Tibial nerve (tissue), 4 donors: Measurements from ENCODE around the gene ADAMTS4. TPM values are rescaled to one million over a fixed set of nuclear protein-coding genes. Genes with fewer than 3 reads are reported as not detected.

Source experiments
- DNase-seq, 2 donors: peaks; one replicate each; pipeline ENCODE4 v3.0.0-alpha.2; 2019; ENCODE audit warnings: low spot score in 2 of 2
- H3K27ac ChIP-seq, 4 donors: fragments of 200-600 bp; sonication (generic) in 3 of 4; one replicate each; pipeline ENCODE4 v1.5.1; 2017 to 2019; ENCODE audit warnings: mild to moderate bottlenecking in 1 of 4
- H3K27me3 ChIP-seq, 2 donors: fragments of 200-600 bp; sonication (generic) in 1 of 2; one replicate each; pipeline versions ENCODE4 v1.5.1 to v1.6.0; 2017 to 2019
- H3K36me3 ChIP-seq, 3 donors: fragments of 200-600 bp; sonication (generic); one replicate each; pipeline ENCODE4 v1.5.1; 2018 to 2019
- H3K4me1 ChIP-seq, 4 donors: fragments of 200-600 bp; sonication (generic) in 3 of 4; one replicate each; pipeline ENCODE4 v1.5.1; 2017 to 2019
- H3K4me3 ChIP-seq, 4 donors: fragments of 200-600 bp; sonication (generic) in 3 of 4; one replicate each; pipeline ENCODE4 v1.5.1; 2017 to 2019; ENCODE audit warnings: mild to moderate bottlenecking in 1 of 4, moderate library complexity in 1 of 4
- H3K9me3 ChIP-seq, 4 donors: fragments of 200-600 bp; sonication (generic) in 3 of 4; one replicate each; pipeline ENCODE4 v1.5.1; 2017 to 2019
- EP300 ChIP-seq, 2 donors: sonication (generic); formaldehyde crosslinking; IDR thresholded peaks; one replicate each; pipeline ENCODE4 v1.6.1; 2017; ENCODE audit warnings: antibody characterized with exemption in 2 of 2, mild to moderate bottlenecking in 1 of 2
- POLR2A ChIP-seq, 2 donors: fragments of 450-650 bp; IDR thresholded peaks; one replicate each; pipeline ENCODE4 v1.6.1; 2017; ENCODE audit warnings: antibody characterized with exemption in 2 of 2, mild to moderate bottlenecking in 2 of 2, moderate library complexity in 2 of 2
- WGBS, 2 donors: methylation state at CpG; one replicate each; pipeline ENCODE4 v1.1.5; 2018; 5-methylcytosine and 5-hydroxymethylcytosine counted together
- total RNA-seq, 4 donors: library from RNA; depleted of rRNA; stranded (reverse); fragments of >200 nt; gene quantifications; one replicate each; pipeline ENCODE4 v1.1.0, GENCODE V29; 2016
- TF ChIP-seq, protein P1 (sequence below), 5 experiments: fragments of 200-600 bp in 3 of 5; fragments of 450-650 bp in 2 of 5; sonication (generic) in 3 of 5; IDR thresholded peaks; one replicate each; pipeline ENCODE4 v1.5.1; 2016 to 2019; ENCODE audit warnings: antibody characterized with exemption in 5 of 5, mild to moderate bottlenecking in 3 of 5, moderate library complexity in 2 of 5

The ADAMTS4 gene
- total RNA-seq, 4 donors from 2014 or later, result 9.0 to 54.9 (median 19.5) TPM

- no peak overlapping the region for H3K27ac ChIP-seq
- H3K9me3 ChIP-seq, result no peaks in the 10 kb centered on the region
- no peak overlapping the region for H3K4me3 ChIP-seq
- no peaks in the 10 kb centered on the region for H3K27me3 ChIP-seq
- DNase-seq, result no peak
- H3K4me1 ChIP-seq, result peaks cover 0 to 59% (median 27%) of the 10 kb centered on the region in 4 donors
- WGBS, 2 donors, result 93% methylated on average over 10 of the region's 10 CpGs
- peaks cover 0 to 50% (median 0%) of the 10 kb centered on the region in 3 donors for H3K36me3 ChIP-seq
- TF ChIP-seq POLR2A (IDR thresholded peaks at IDR 0.05) (no peak), EP300 (IDR thresholded peaks at IDR 0.05) (no peak)
- TF ChIP-seq, protein P1, sequence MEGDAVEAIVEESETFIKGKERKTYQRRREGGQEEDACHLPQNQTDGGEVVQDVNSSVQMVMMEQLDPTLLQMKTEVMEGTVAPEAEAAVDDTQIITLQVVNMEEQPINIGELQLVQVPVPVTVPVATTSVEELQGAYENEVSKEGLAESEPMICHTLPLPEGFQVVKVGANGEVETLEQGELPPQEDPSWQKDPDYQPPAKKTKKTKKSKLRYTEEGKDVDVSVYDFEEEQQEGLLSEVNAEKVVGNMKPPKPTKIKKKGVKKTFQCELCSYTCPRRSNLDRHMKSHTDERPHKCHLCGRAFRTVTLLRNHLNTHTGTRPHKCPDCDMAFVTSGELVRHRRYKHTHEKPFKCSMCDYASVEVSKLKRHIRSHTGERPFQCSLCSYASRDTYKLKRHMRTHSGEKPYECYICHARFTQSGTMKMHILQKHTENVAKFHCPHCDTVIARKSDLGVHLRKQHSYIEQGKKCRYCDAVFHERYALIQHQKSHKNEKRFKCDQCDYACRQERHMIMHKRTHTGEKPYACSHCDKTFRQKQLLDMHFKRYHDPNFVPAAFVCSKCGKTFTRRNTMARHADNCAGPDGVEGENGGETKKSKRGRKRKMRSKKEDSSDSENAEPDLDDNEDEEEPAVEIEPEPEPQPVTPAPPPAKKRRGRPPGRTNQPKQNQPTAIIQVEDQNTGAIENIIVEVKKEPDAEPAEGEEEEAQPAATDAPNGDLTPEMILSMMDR (IDR thresholded peaks at IDR 0.05), result no peak
Observed at GRCh38 chr1:161162806-161163205, 36.0 kb downstream of the ADAMTS4 start.

DNA sequence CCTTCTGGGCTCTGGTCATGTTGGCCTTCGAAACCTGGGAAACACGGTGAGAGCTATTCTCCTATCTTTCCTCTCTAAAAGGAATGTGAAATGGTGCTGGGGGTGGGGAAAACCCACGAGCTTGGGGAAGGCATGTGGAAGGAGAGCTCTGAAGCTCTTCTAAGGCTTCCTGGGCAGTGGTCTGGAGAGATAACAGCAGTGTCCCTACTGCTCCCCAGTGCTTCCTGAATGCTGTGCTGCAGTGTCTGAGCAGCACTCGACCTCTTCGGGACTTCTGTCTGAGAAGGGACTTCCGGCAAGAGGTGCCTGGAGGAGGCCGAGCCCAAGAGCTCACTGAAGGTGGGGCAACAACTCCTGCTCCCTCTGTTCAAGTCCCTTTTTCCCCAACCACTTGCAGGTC, 36.8 kb downstream of the ADAMTS4 start:
- peaks cover 0 to 58% (median 0%) of the 10 kb centered on the region in 3 donors for H3K36me3 ChIP-seq
- TF ChIP-seq, protein P1 (IDR thresholded peaks at IDR 0.05), result no peak
- no peak for TF ChIP-seq POLR2A (IDR thresholded peaks at IDR 0.05)
- no peak for TF ChIP-seq EP300 (IDR thresholded peaks at IDR 0.05)
- H3K9me3 ChIP-seq, result no peaks in the 10 kb centered on the region
- peaks cover 0 to 51% (median 24%) of the 10 kb centered on the region in 4 donors for H3K4me1 ChIP-seq
- DNase-seq, result no peak
- 79 to 80% methylated on average over 7 of the region's 7 CpGs for WGBS, 2 donors
- no peak overlapping the region for H3K4me3 ChIP-seq
- H3K27me3 ChIP-seq, result no peaks in the 10 kb centered on the region
- no peak overlapping the region for H3K27ac ChIP-seq

DNA sequence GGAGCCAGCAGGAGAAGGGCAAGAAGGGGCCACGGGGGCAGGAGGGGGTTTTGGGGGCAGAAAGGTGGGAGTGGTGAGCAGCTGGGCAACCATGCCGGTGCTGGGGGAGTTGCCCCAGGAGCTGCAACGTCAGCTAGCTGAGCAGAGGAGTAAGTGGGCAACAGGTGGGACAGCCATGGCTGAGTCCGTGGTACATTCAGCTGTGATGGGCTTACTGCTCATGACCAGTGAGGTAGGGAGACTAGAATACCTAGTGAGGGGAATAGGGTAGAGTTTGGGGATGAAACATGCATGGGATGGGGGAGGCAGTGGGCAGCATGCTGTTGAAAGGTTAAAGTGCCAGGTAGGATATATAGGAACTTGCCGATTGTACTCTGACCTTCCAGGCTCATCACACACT, 37.2 kb downstream of the ADAMTS4 start:
- no peak for DNase-seq
- Histone ChIP-seq H3K36me3 (peaks cover 0 to 61% (median 0%) of the 10 kb centered on the region in 3 donors), H3K27me3 (no peaks in the 10 kb centered on the region), H3K4me3 (no peak overlapping the region), H3K27ac (no peak overlapping the region), H3K4me1 (peaks cover 0 to 47% (median 21%) of the 10 kb centered on the region in 4 donors), H3K9me3 (no peaks in the 10 kb centered on the region)
- 81 to 85% methylated on average over 5 of the region's 5 CpGs for WGBS, 2 donors
- TF ChIP-seq, protein P1 (IDR thresholded peaks at IDR 0.05), result no peak
- TF ChIP-seq EP300 (IDR thresholded peaks at IDR 0.05) (no peak), POLR2A (IDR thresholded peaks at IDR 0.05) (no peak)

- Histone ChIP-seq H3K9me3 (no peaks in the 10 kb centered on the region), H3K36me3 (peaks cover 0 to 61% (median 0%) of the 10 kb centered on the region in 3 donors), H3K4me3 (no peak overlapping the region), H3K27ac (peak overlapping the region in 1 of 4 donors; percentile 95), H3K27me3 (no peaks in the 10 kb centered on the region), H3K4me1 (peaks cover 0 to 47% (median 21%) of the 10 kb centered on the region in 4 donors)
- DNase-seq, result no peak
- WGBS, 2 donors, result 91% methylated on average over 22 of the region's 22 CpGs
- TF ChIP-seq EP300 (IDR thresholded peaks at IDR 0.05), result no peak
- no peak for TF ChIP-seq POLR2A (IDR thresholded peaks at IDR 0.05)
- TF ChIP-seq, protein P1 (IDR thresholded peaks at IDR 0.05), result no peak
Observed at GRCh38 chr1:161160671-161161145, 38.1 kb downstream of the ADAMTS4 start.

DNA sequence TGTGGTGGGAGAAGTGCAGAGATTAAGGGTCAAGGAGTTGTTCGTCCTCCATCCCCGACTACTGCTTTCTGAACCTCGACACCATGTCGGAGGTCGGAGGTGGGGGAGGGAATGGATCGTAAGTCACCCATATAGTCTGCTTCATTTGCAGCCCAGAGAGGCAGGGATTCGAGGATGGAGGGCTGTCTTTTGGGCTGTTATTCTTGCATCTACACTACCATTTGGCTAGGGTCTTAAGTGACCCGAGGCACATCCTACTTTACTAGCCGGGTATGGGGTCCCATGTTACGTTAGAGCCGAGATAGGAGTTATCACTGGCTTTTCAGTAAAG, 39.0 kb downstream of the ADAMTS4 start:
- Histone ChIP-seq H3K9me3 (no peaks in the 10 kb centered on the region), H3K4me1 (peaks cover 0 to 47% (median 18%) of the 10 kb centered on the region in 4 donors), H3K4me3 (peak overlapping the region; percentile 73 to 96 (median 91)), H3K36me3 (peaks cover 0 to 59% (median 0%) of the 10 kb centered on the region in 3 donors), H3K27ac (peak overlapping the region; percentile 71 to 95 (median 88)), H3K27me3 (no peaks in the 10 kb centered on the region)
- WGBS, 2 donors, result 4% methylated on average over 11 of the region's 11 CpGs
- no peak for DNase-seq
- TF ChIP-seq EP300 (IDR thresholded peaks at IDR 0.05) (no peak), POLR2A (IDR thresholded peaks at IDR 0.05) (no peak)
- TF ChIP-seq, protein P1 (IDR thresholded peaks at IDR 0.05), result no peak
